Prostate gland (tissue), 2 donors: Measurements from ENCODE around the gene PPP1R12C.

ENCODE experiments used
- CTCF ChIP-seq, 4 experiments: fragments of 200-600 bp in 2 of 4; fragments of 450-650 bp in 2 of 4; sonication (generic) in 2 of 4; IDR thresholded peaks; 1 replicate in 3 of 4; 2 replicates in 1 of 4; pipeline ENCODE4 v1.5.1; 2016 to 2019; ENCODE audit warnings: antibody characterized with exemption in 4 of 4, mild to moderate bottlenecking in 2 of 4, moderate library complexity in 2 of 4
- POLR2A ChIP-seq: fragments of 450-650 bp; IDR thresholded peaks from one replicate; pipeline ENCODE4 v1.6.1; 2016; ENCODE audit warnings: antibody characterized with exemption, mild to moderate bottlenecking

GRCh38 chr19:55096061-55096701 is 21.3 kb downstream of the PPP1R12C start:
- TF ChIP-seq CTCF (IDR thresholded peaks at IDR 0.05) (no peak), POLR2A (no peak)
